Endothelial cell of umbilical vein (primary cell): ENCODE results near the gene RAI2. TPM values are rescaled to one million over a fixed set of nuclear protein-coding genes. Genes with fewer than 3 reads are reported as not detected.

ENCODE experiments used
- BruUV-seq: library from RNA; stranded (reverse); fragments of 400-500 nt; replicated peaks from 2 replicates; lab custom pipeline; 2021; lab: Mats Ljungman, UMichigan
- CTCF ChIA-PET: fragments of 300-600, 350-600 bp; sonication (Branson Sonifier 250); formaldehyde crosslinking; loops from one replicate; lab custom pipeline; 2021; ENCODE audit warnings: antibody characterized with exemption, inconsistent platforms; lab: Charles Lee
- POLR2A ChIA-PET: fragments of 300-600, 350-600 bp; sonication (Branson Sonifier 250); formaldehyde crosslinking; loops from one replicate; lab custom pipeline; 2021; ENCODE audit warnings: antibody characterized with exemption, inconsistent platforms; lab: Charles Lee
- DNase-seq: peaks from one replicate; pipeline ENCODE4 v3.0.0-alpha.2; 2011; ENCODE audit warnings: low read depth, low spot score
- FAIRE-seq: peaks from 2 replicates; lab custom pipeline; 2011; peaks lifted over from hg19 to GRCh38; lab: Jason Lieb, UNC
- H2AFZ ChIP-seq: 2 replicates; pipeline ENCODE4 v1.6.0; 2012; ENCODE audit warnings: low read depth, low read length, control low read depth, inconsistent platforms
- H3K27ac ChIP-seq: 2 replicates; pipeline ENCODE4 v1.5.1; 2011; ENCODE audit warnings: low read depth, mild to moderate bottlenecking, control low read depth, low read length, moderate library complexity; ENCODE audit not compliant: insufficient read depth
- H3K27me3 ChIP-seq, 2 experiments: 2 replicates each; pipeline versions ENCODE4 v1.6.0 to v1.6.1; 2011; ENCODE audit warnings: low read length in 2 of 2, mixed read lengths in 1 of 2; ENCODE audit not compliant: control insufficient read depth in 2 of 2, insufficient read depth in 2 of 2
- H3K36me3 ChIP-seq, 2 experiments: 2 replicates in 1 of 2; 3 replicates in 1 of 2; pipeline ENCODE4 v1.5.1; 2011; ENCODE audit warnings: low read length in 2 of 2, mild to moderate bottlenecking in 1 of 2, moderate library complexity in 1 of 2; ENCODE audit not compliant: control insufficient read depth in 2 of 2, insufficient read depth in 2 of 2; ENCODE audit errors: extremely low read depth in 1 of 2
- H3K4me1 ChIP-seq: 3 replicates; pipeline ENCODE4 v1.5.1; 2011; ENCODE audit warnings: mild to moderate bottlenecking, low read length; ENCODE audit not compliant: control insufficient read depth, insufficient read depth; ENCODE audit errors: extremely low read depth
- H3K4me2 ChIP-seq: 2 replicates; pipeline ENCODE4 v1.6.1; 2011; ENCODE audit warnings: low read length, control low read depth, mixed read lengths; ENCODE audit not compliant: insufficient read depth
- H3K4me3 ChIP-seq, 3 experiments: fragments of 200-600 bp in 1 of 3; sonication (generic), shearing (Covaris generic) in 1 of 3; replicated peaks in 1 of 3; 2 replicates each; pipeline ENCODE4 v1.5.1; 2011 to 2016; ENCODE audit warnings: control low read depth in 3 of 3, low read length in 3 of 3, mild to moderate bottlenecking in 2 of 3, inconsistent platforms in 1 of 3, low read depth in 1 of 3, moderate library complexity in 1 of 3; ENCODE audit not compliant: insufficient read depth in 1 of 3
- H3K79me2 ChIP-seq: 2 replicates; pipeline ENCODE4 v1.6.0; 2012; ENCODE audit warnings: low read length, inconsistent platforms; ENCODE audit not compliant: control insufficient read depth, insufficient read depth
- H3K9ac ChIP-seq: replicated peaks from 2 replicates; pipeline ENCODE3; 2011; ENCODE audit warnings: low read length, control low read depth; ENCODE audit not compliant: insufficient read depth; ENCODE audit errors: extremely low read depth
- H3K9me1 ChIP-seq: replicated peaks from 3 replicates; pipeline ENCODE4 v1.6.0; 2011; ENCODE audit warnings: mild to moderate bottlenecking, low read length; ENCODE audit not compliant: control insufficient read depth, insufficient read depth; ENCODE audit errors: extremely low read depth
- H3K9me3 ChIP-seq: replicated peaks from 2 replicates; pipeline ENCODE4 v1.5.1; 2012; ENCODE audit warnings: low read length, inconsistent platforms; ENCODE audit not compliant: control insufficient read depth, insufficient read depth
- H4K20me1 ChIP-seq: replicated peaks from 2 replicates; pipeline ENCODE3; 2011; ENCODE audit warnings: mild to moderate bottlenecking, low read length; ENCODE audit not compliant: control insufficient read depth, insufficient read depth; ENCODE audit errors: extremely low read depth
- CTCF ChIP-seq, 2 donors: IDR thresholded peaks; 1 replicate in 1 of 2; 2 replicates in 1 of 2; pipeline ENCODE4 v1.5.1; 2011; ENCODE audit warnings: low read length in 2 of 2, mild to moderate bottlenecking in 2 of 2, moderate library complexity in 2 of 2, control low read depth in 1 of 2, inconsistent platforms in 1 of 2, low read depth in 1 of 2; ENCODE audit not compliant: insufficient read depth in 1 of 2; ENCODE audit errors: extremely low read depth in 1 of 2
- EZH2 ChIP-seq: IDR thresholded peaks from 2 replicates; pipeline ENCODE4 v1.6.1; 2012; ENCODE audit warnings: borderline replicate concordance, low read depth, mild to moderate bottlenecking, moderate library complexity, low read length, inconsistent platforms; ENCODE audit not compliant: severe bottlenecking
- FOS ChIP-seq: IDR thresholded peaks from 2 replicates; pipeline ENCODE4 v1.6.1; 2011; ENCODE audit warnings: mild to moderate bottlenecking, low read length, moderate library complexity, borderline replicate concordance; ENCODE audit not compliant: insufficient read depth
- GATA2 ChIP-seq: IDR thresholded peaks from 2 replicates; pipeline ENCODE4 v1.7.0; 2011; ENCODE audit warnings: low read depth, mild to moderate bottlenecking, moderate library complexity, mixed read lengths, low read length; ENCODE audit not compliant: insufficient read length, insufficient read depth
- JUN ChIP-seq: IDR thresholded peaks from 2 replicates; pipeline ENCODE4 v1.6.1; 2011; ENCODE audit warnings: borderline replicate concordance, low read depth; ENCODE audit not compliant: insufficient read length, insufficient read depth
- MAX ChIP-seq: IDR thresholded peaks from 2 replicates; pipeline ENCODE4 v1.6.1; 2011; ENCODE audit not compliant: insufficient read depth, insufficient read length
- MYC ChIP-seq: IDR thresholded peaks from one replicate; pipeline ENCODE4 v1.6.1; 2011; ENCODE audit warnings: mild to moderate bottlenecking, low read depth, low read length
- POLR2A ChIP-seq: IDR thresholded peaks from 2 replicates; pipeline ENCODE4 v1.6.1; 2012; ENCODE audit warnings: low read depth, mild to moderate bottlenecking, control low read depth, low read length
- POLR2AphosphoS5 ChIP-seq: IDR thresholded peaks from 2 replicates; pipeline ENCODE4 v1.6.1; 2012; ENCODE audit warnings: low read depth, mild to moderate bottlenecking, control low read depth, low read length, moderate library complexity; ENCODE audit not compliant: insufficient read depth
- dilution Hi-C: fragments of 300-500 bp; cut with MboI; formaldehyde crosslinking; loops from one replicate; pipeline ENCODE4 v1.15.0; 2019; ENCODE audit warnings: low sequenced_read_pairs; ENCODE audit not compliant: extremely low pct_ligation_motif_present
- intact Hi-C: fragments of 100-400 bp; cut with micrococcal nuclease; formaldehyde crosslinking; loops from one replicate; pipeline ENCODE4 v1.10.0; 2022
- polyA plus RNA-seq, 4 experiments: library from polyadenylated mRNA; depleted of rRNA in 3 of 4; stranded (reverse) in 3 of 4; unstranded in 1 of 4; fragments of >200 nt; gene quantifications; 2 replicates each; pipeline versions ENCODE4 v1.2.1 to v1.2.3, GENCODE V29; 2011 to 2012; ENCODE audit warnings: missing spikeins in 1 of 4
- total RNA-seq: library from RNA; stranded (reverse); gene quantifications from 2 replicates; pipeline ENCODE4 v1.2.3, GENCODE V29; 2021

RAI2 gene
- total and polyA plus RNA-seq, 2 donors (not counting 3 experiments of a cell fraction or from before 2014, with no cell fraction given), result 0.19 to 0.91 TPM

GRCh38 chrX:17768997-17769396 is 92.1 kb downstream of the RAI2 start:
- TF ChIP-seq POLR2A (no peak), MYC (no peak), POLR2AphosphoS5 (no peak)
- no peak for DNase-seq
- no peaks in the 10 kb centered on the region for H4K20me1 ChIP-seq
- H3K4me2 ChIP-seq, result no peak overlapping the region
- H3K4me1 ChIP-seq, result no peaks in the 10 kb centered on the region
- no peak for FAIRE-seq
- no peaks in the 10 kb centered on the region for H3K9me1 ChIP-seq
- POLR2A ChIA-PET, result no interaction called here
- no peak overlapping the region for H3K9ac ChIP-seq
- intact Hi-C loops, result no loop called here
- H3K79me2 ChIP-seq, result no peaks in the 10 kb centered on the region
- CTCF ChIA-PET, result no interaction called here
- dilution Hi-C loops, result no loop called here
- no peak overlapping the region for H3K4me3 ChIP-seq
- no TSS peak for BruUV-seq
- no peaks in the 10 kb centered on the region for H3K27me3 ChIP-seq
- no peak overlapping the region for H2AFZ ChIP-seq
- no peaks in the 10 kb centered on the region for H3K36me3 ChIP-seq
- H3K27ac ChIP-seq, result no peak overlapping the region
- no peaks in the 10 kb centered on the region for H3K9me3 ChIP-seq

- CTCF ChIA-PET, result no interaction called here
- H3K27me3 ChIP-seq, result no peaks in the 10 kb centered on the region
- H4K20me1 ChIP-seq, result no peaks in the 10 kb centered on the region
- BruUV-seq, result no TSS peak
- POLR2A ChIA-PET, result no interaction called here
- dilution Hi-C loops, result no loop called here
- H3K79me2 ChIP-seq, result no peaks in the 10 kb centered on the region
- H3K4me1 ChIP-seq, result no peaks in the 10 kb centered on the region
- no peaks in the 10 kb centered on the region for H3K9me1 ChIP-seq
- H3K9me3 ChIP-seq, result no peaks in the 10 kb centered on the region
- TF ChIP-seq EZH2 (no peak), GATA2 (no peak), POLR2A (no peak), JUN (no peak), POLR2AphosphoS5 (no peak), MYC (no peak), CTCF (IDR thresholded peaks at IDR 0.05; ENCODE audit: extremely low read depth in 1 of 2, insufficient read depth in 1 of 2, low read depth in 1 of 2, low read length in 2 of 2) (no peak), MAX (no peak), FOS (no peak)
- no peak overlapping the region for H3K4me3 ChIP-seq
- DNase-seq (no peak), FAIRE-seq (no peak)
- no peak overlapping the region for H2AFZ ChIP-seq
- H3K27ac ChIP-seq, result no peak overlapping the region
- no peak overlapping the region for H3K9ac ChIP-seq
- H3K4me2 ChIP-seq, result no peak overlapping the region
- intact Hi-C loops, result no loop called here
- H3K36me3 ChIP-seq, result no peaks in the 10 kb centered on the region
These were observed 93.4 kb downstream of the RAI2 start for GRCh38 chrX:17767734-17768133.
